Measurements from ENCODE around the gene CA11. TPM values are rescaled to one million over a fixed set of nuclear protein-coding genes. Genes with fewer than 3 reads are reported as not detected.
"Not testable (repeated sequence)": the region's sequence is repeated elsewhere in the genome, so short reads cannot be mapped to it uniquely, and the experiment has no call there.

CA11 gene
- total and polyA plus RNA-seq, 2 experiments from 2014 or later: 8.8 to 29.7 TPM

GRCh38 chr19:48680006-48680405 lies 34.0 kb upstream of the CA11 start:
- not testable (repeated sequence) for H3K4me3 Mint-ChIP-seq; H3K36me3 Mint-ChIP-seq (ENCODE audit: low read depth); H2AFZ ChIP-seq; H3K4me1 ChIP-seq (ENCODE audit: insufficient read depth); H3K4me2 ChIP-seq; H3K9me2 ChIP-seq (ENCODE audit: insufficient read depth); ATAC-seq; H3K36me3 ChIP-seq (ENCODE audit: insufficient read depth); H3K27ac ChIP-seq (ENCODE audit: low read depth); H3K27me3 ChIP-seq (ENCODE audit: insufficient read depth); H4K20me1 ChIP-seq (replicated peaks; ENCODE audit: insufficient read depth); H3F3A ChIP-seq (replicated peaks; ENCODE audit: low read depth); H3K79me2 ChIP-seq (replicated peaks; ENCODE audit: insufficient read depth); H3K27ac Mint-ChIP-seq; H3K4me1 Mint-ChIP-seq; H3K9me3 Mint-ChIP-seq; H3K27me3 Mint-ChIP-seq (ENCODE audit: insufficient read depth, low read depth, poor library complexity); H3K4me3 ChIP-seq; DNase-seq (ENCODE audit: low spot score)

GRCh38 chr19:48678201-48678600 lies 32.2 kb upstream of the CA11 start:
- Histone ChIP-seq H4K20me1 (replicated peaks; ENCODE audit: insufficient read depth) (no peaks in the 10 kb centered on the region), H3K27me3 (ENCODE audit: insufficient read depth) (no peaks in the 10 kb centered on the region), H2AFZ (no peak overlapping the region), H3K4me1 (ENCODE audit: insufficient read depth) (peaks cover 23% of the 10 kb centered on the region), H3K4me3 (no peak overlapping the region), H3K4me2 (no peak overlapping the region), H3K27ac (ENCODE audit: low read depth) (no peak overlapping the region), H3K9me2 (ENCODE audit: insufficient read depth) (no peaks in the 10 kb centered on the region), H3K79me2 (replicated peaks; ENCODE audit: insufficient read depth) (no peaks in the 10 kb centered on the region), H3K36me3 (ENCODE audit: insufficient read depth) (no peaks in the 10 kb centered on the region), H3F3A (replicated peaks; ENCODE audit: low read depth) (no peaks in the 10 kb centered on the region)
- peaks cover 26% of the 10 kb centered on the region for H3K4me1 Mint-ChIP-seq
- H3K9me3 Mint-ChIP-seq: no peaks in the 10 kb centered on the region
- no peak overlapping the region for H3K27ac Mint-ChIP-seq
- H3K36me3 Mint-ChIP-seq (ENCODE audit: low read depth): no peaks in the 10 kb centered on the region
- DNase-seq (ENCODE audit: low spot score): no peak
- no peak for ATAC-seq
- H3K27me3 Mint-ChIP-seq (ENCODE audit: insufficient read depth, low read depth, poor library complexity): peaks cover 19% of the 10 kb centered on the region
- H3K4me3 Mint-ChIP-seq: no peak overlapping the region
- TF ChIP-seq ETS1 (IDR thresholded peaks at IDR 0.05) (no peak), POLR2AphosphoS5 (IDR thresholded peaks at IDR 0.05; ENCODE audit: low read depth) (no peak), ZNF114 (CRISPR knock-in tag; IDR thresholded peaks at IDR 0.05) (no peak), EZH2 (IDR thresholded peaks at IDR 0.05; ENCODE audit: low read depth, unreplicated experiment) (no peak), ZNF331 (CRISPR knock-in tag; IDR thresholded peaks at IDR 0.05; ENCODE audit: low read depth) (no peak), JUNB (IDR thresholded peaks at IDR 0.05; ENCODE audit: unreplicated experiment) (no peak), REST (IDR thresholded peaks at IDR 0.05; ENCODE audit: unreplicated experiment) (no peak), NANOG (IDR thresholded peaks at IDR 0.05; ENCODE audit: borderline replicate concordance) (no peak), EZH2phosphoT487 (IDR thresholded peaks at IDR 0.05; ENCODE audit: unreplicated experiment) (no peak), CREB1 (CRISPR knock-in tag; IDR thresholded peaks at IDR 0.05; ENCODE audit: low read depth) (no peak)
- TF ChIP-seq, protein P1, sequence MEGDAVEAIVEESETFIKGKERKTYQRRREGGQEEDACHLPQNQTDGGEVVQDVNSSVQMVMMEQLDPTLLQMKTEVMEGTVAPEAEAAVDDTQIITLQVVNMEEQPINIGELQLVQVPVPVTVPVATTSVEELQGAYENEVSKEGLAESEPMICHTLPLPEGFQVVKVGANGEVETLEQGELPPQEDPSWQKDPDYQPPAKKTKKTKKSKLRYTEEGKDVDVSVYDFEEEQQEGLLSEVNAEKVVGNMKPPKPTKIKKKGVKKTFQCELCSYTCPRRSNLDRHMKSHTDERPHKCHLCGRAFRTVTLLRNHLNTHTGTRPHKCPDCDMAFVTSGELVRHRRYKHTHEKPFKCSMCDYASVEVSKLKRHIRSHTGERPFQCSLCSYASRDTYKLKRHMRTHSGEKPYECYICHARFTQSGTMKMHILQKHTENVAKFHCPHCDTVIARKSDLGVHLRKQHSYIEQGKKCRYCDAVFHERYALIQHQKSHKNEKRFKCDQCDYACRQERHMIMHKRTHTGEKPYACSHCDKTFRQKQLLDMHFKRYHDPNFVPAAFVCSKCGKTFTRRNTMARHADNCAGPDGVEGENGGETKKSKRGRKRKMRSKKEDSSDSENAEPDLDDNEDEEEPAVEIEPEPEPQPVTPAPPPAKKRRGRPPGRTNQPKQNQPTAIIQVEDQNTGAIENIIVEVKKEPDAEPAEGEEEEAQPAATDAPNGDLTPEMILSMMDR (conservative IDR thresholded peaks at IDR 0.05; ENCODE audit: low read depth in 2 of 2): no peak

Measured in GM23338 (cell line).